Breast epithelium (tissue), 4 donors: Measurements from ENCODE around the gene ZCCHC3. TPM values are rescaled to one million over a fixed set of nuclear protein-coding genes. Genes with fewer than 3 reads are reported as not detected.

Experiments
- DNase-seq, 2 donors: peaks; one replicate each; pipeline ENCODE4 v3.0.0-alpha.2; 2019; ENCODE audit warnings: low spot score in 2 of 2
- H3K27ac ChIP-seq, 2 donors: fragments of 200-600 bp; sonication (generic) in 1 of 2; one replicate each; pipeline ENCODE4 v1.5.1; 2016 to 2019; ENCODE audit warnings: mild to moderate bottlenecking in 1 of 2
- H3K27me3 ChIP-seq, 2 donors: fragments of 200-600 bp; sonication (generic) in 1 of 2; one replicate each; pipeline versions ENCODE4 v1.5.1 to v1.6.0; 2017 to 2019; ENCODE audit warnings: control low read depth in 1 of 2, mild to moderate bottlenecking in 1 of 2
- H3K36me3 ChIP-seq: fragments of 200-600 bp; one replicate; pipeline ENCODE4 v1.5.1; 2019
- H3K4me1 ChIP-seq, 2 donors: fragments of 200-600 bp; sonication (generic); one replicate each; pipeline ENCODE4 v1.5.1; 2016 to 2019; ENCODE audit warnings: control low read depth in 1 of 2
- H3K4me3 ChIP-seq, 3 donors: fragments of 200-600 bp; sonication (generic); 1 replicate in 2 of 3; 2 replicates in 1 of 3; pipeline ENCODE4 v1.5.1; 2016 to 2019; ENCODE audit warnings: mild to moderate bottlenecking in 3 of 3, moderate library complexity in 2 of 3
- H3K9me3 ChIP-seq, 2 donors: fragments of 200-600 bp; sonication (generic) in 1 of 2; one replicate each; pipeline ENCODE4 v1.5.1; 2016 to 2019; ENCODE audit warnings: control low read depth in 1 of 2
- POLR2A ChIP-seq: fragments of 450-650 bp; IDR thresholded peaks from one replicate; pipeline ENCODE4 v1.6.1; 2016; ENCODE audit warnings: antibody characterized with exemption, mild to moderate bottlenecking, moderate library complexity
- POLR2AphosphoS5 ChIP-seq, 3 donors: sonication (generic); formaldehyde crosslinking; IDR thresholded peaks; one replicate each; pipeline ENCODE4 v1.6.1; 2017; ENCODE audit warnings: antibody characterized with exemption in 3 of 3
- intact Hi-C: fragments of 100-400 bp; cut with DNase I; formaldehyde crosslinking; loops from one replicate; pipeline ENCODE4 v1.15.1; 2023; ENCODE audit warnings: low total_unique reads
- total RNA-seq, 3 donors: library from RNA; depleted of rRNA; stranded (reverse); fragments of >200 nt; gene quantifications; one replicate each; pipeline ENCODE4 v1.1.0, GENCODE V29; 2016
- TF ChIP-seq, protein P1 (sequence below), 3 donors: fragments of 450-650 bp; IDR thresholded peaks; one replicate each; pipeline ENCODE4 v1.5.1; 2016 to 2017; ENCODE audit warnings: antibody characterized with exemption in 3 of 3, mild to moderate bottlenecking in 3 of 3, moderate library complexity in 3 of 3

ZCCHC3 gene
- total RNA-seq, 3 donors from 2014 or later: 10.1 to 14.0 (median 11.5) TPM

- Histone ChIP-seq H3K4me3 (no peak overlapping the region), H3K27ac (no peak overlapping the region), H3K27me3 (no peaks in the 10 kb centered on the region), H3K4me1 (no peaks in the 10 kb centered on the region), H3K36me3 (peaks cover 5% of the 10 kb centered on the region), H3K9me3 (no peaks in the 10 kb centered on the region)
- no peak for DNase-seq
- no peak for TF ChIP-seq POLR2AphosphoS5 (IDR thresholded peaks at IDR 0.05)
- no peak for TF ChIP-seq POLR2A
- TF ChIP-seq, protein P1, sequence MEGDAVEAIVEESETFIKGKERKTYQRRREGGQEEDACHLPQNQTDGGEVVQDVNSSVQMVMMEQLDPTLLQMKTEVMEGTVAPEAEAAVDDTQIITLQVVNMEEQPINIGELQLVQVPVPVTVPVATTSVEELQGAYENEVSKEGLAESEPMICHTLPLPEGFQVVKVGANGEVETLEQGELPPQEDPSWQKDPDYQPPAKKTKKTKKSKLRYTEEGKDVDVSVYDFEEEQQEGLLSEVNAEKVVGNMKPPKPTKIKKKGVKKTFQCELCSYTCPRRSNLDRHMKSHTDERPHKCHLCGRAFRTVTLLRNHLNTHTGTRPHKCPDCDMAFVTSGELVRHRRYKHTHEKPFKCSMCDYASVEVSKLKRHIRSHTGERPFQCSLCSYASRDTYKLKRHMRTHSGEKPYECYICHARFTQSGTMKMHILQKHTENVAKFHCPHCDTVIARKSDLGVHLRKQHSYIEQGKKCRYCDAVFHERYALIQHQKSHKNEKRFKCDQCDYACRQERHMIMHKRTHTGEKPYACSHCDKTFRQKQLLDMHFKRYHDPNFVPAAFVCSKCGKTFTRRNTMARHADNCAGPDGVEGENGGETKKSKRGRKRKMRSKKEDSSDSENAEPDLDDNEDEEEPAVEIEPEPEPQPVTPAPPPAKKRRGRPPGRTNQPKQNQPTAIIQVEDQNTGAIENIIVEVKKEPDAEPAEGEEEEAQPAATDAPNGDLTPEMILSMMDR (IDR thresholded peaks at IDR 0.05): no peak
- intact Hi-C loops: no loop called here
These were observed 21.6 kb upstream of the ZCCHC3 start for GRCh38 chr20:275791-276190.

- Histone ChIP-seq H3K9me3 (no peaks in the 10 kb centered on the region), H3K27me3 (no peaks in the 10 kb centered on the region), H3K4me1 (no peaks in the 10 kb centered on the region), H3K4me3 (no peak overlapping the region), H3K27ac (no peak overlapping the region), H3K36me3 (peaks cover 5% of the 10 kb centered on the region)
- no peak for TF ChIP-seq POLR2AphosphoS5 (IDR thresholded peaks at IDR 0.05)
- TF ChIP-seq POLR2A: no peak
- TF ChIP-seq, protein P1 (IDR thresholded peaks at IDR 0.05): no peak
- no peak for DNase-seq
- intact Hi-C loops: no loop called here
These were observed 20.5 kb upstream of the ZCCHC3 start for GRCh38 chr20:276620-277495.

DNA sequence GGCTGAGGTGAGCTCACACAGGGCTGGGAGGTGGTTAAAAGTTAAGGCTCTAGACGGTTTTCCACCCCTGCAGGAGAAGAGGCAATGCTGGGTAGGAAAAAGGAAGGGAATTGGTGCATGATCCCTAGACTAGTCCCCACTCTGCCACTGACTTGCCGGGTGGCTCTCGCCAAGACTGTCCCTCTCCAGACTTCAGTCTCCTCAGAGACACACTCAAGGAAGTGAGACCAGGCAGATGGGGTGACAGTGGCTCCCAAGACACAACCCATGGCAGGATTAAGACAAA, 19.9 kb upstream of the ZCCHC3 start:
- TF ChIP-seq, protein P1 (IDR thresholded peaks at IDR 0.05): no peak
- TF ChIP-seq POLR2AphosphoS5 (IDR thresholded peaks at IDR 0.05) (no peak), POLR2A (no peak)
- intact Hi-C loops: no loop called here
- Histone ChIP-seq H3K36me3 (peaks cover 5% of the 10 kb centered on the region), H3K9me3 (no peaks in the 10 kb centered on the region), H3K27me3 (no peaks in the 10 kb centered on the region), H3K4me1 (no peaks in the 10 kb centered on the region), H3K27ac (no peak overlapping the region), H3K4me3 (no peak overlapping the region)
- no peak for DNase-seq

DNA sequence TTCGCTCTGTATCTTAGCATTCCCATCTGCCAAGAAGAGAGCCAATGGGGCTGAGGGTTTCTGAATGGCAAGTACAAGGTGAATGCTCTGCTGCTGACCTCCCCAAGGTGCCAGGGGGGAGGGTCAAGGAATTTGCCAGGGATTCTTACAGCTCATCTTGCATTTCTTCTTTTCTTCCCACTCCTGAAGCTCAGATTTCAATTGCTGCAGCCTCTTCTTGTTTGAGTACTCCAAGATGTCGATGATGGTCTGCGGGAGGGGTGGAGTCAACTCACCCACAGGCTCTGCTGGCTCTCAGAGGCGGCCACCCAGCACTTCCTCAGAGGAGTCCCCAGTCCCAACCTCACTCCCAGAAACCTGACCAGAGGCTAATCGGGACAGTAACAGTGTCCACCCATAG, 19.2 kb upstream of the ZCCHC3 start:
- DNase-seq: no peak
- Histone ChIP-seq H3K27me3 (no peaks in the 10 kb centered on the region), H3K27ac (peak overlapping the region in 1 of 2 donors; percentile 36), H3K4me1 (no peaks in the 10 kb centered on the region), H3K36me3 (peaks cover 5% of the 10 kb centered on the region), H3K9me3 (no peaks in the 10 kb centered on the region), H3K4me3 (peak overlapping the region in 2 of 3 donors; percentile 11 to 70)
- intact Hi-C loops: no loop called here
- TF ChIP-seq POLR2AphosphoS5 (IDR thresholded peaks at IDR 0.05): no peak
- no peak for TF ChIP-seq POLR2A
- TF ChIP-seq, protein P1 (IDR thresholded peaks at IDR 0.05): no peak
